GM12872 (cell line): ENCODE results near the gene DNAJC2.
A peak's percentile ranks its signal among the peaks of the same experiment; 100 is the strongest.

ENCODE experiments used
- CTCF ChIP-seq: IDR thresholded peaks from 3 replicates; pipeline ENCODE4 v1.5.1; 2011; ENCODE audit warnings: low read depth, mild to moderate bottlenecking, low read length, moderate library complexity; ENCODE audit not compliant: insufficient read depth

Gene DNAJC2

GRCh38 chr7:103301441-103301840 lies 43.1 kb downstream of the DNAJC2 start:
- no peak for TF ChIP-seq CTCF

GRCh38 chr7:103299660-103300059 lies 44.9 kb downstream of the DNAJC2 start:
- no peak for TF ChIP-seq CTCF

- TF ChIP-seq CTCF = no peak
These were observed 46.8 kb downstream of the DNAJC2 start for GRCh38 chr7:103297837-103298179.

- peak; percentile 96 for TF ChIP-seq CTCF
These were observed 47.4 kb downstream of the DNAJC2 start, which contains the start of gene PMPCB for GRCh38 chr7:103296901-103297836. TSS of gene PMPCB (plus strand) at chr7:103297435. CDS start at chr7:103297460, 25 bp downstream.

GRCh38 chr7:103293526-103293925 lies 51.0 kb downstream of the DNAJC2 start:
- no peak for TF ChIP-seq CTCF

GRCh38 chr7:103292122-103292521 lies 52.4 kb downstream of the DNAJC2 start:
- no peak for TF ChIP-seq CTCF

GRCh38 chr7:103279963-103280802 lies 64.4 kb downstream of the DNAJC2 start:
- 0 out of 3 replicates have a peak, but pooled peaks have one; percentile 4 for TF ChIP-seq CTCF
